ENCODE results near the gene ZNF784.
A peak's percentile ranks its signal among the peaks of the same experiment; 100 is the strongest.

Gene ZNF784

GRCh38 chr19:55646889-55647731 is 22.7 kb upstream of the ZNF784 start:
- no peak for DNase-seq (ENCODE audit: extremely low read depth, low read depth)
- TF ChIP-seq CTCF (IDR thresholded peaks at IDR 0.05; ENCODE audit: low read depth, low read length) = no peak

GRCh38 chr19:55645512-55645881 is 21.1 kb upstream of the ZNF784 start:
- no peak for TF ChIP-seq CTCF (IDR thresholded peaks at IDR 0.05; ENCODE audit: low read depth, low read length)
- no peak for DNase-seq (ENCODE audit: extremely low read depth, low read depth)

- TF ChIP-seq CTCF (IDR thresholded peaks at IDR 0.05; ENCODE audit: low read depth, low read length) = no peak
- DNase-seq (ENCODE audit: extremely low read depth, low read depth) = no peak
These were observed 20.6 kb upstream of the ZNF784 start for GRCh38 chr19:55644842-55645511.

GRCh38 chr19:55644191-55644833 is 19.9 kb upstream of the ZNF784 start:
- TF ChIP-seq CTCF (IDR thresholded peaks at IDR 0.05; ENCODE audit: low read depth, low read length) = no peak
- no peak for DNase-seq (ENCODE audit: extremely low read depth, low read depth)

- TF ChIP-seq CTCF (IDR thresholded peaks at IDR 0.05; ENCODE audit: low read depth, low read length) = no peak
- no peak for DNase-seq (ENCODE audit: extremely low read depth, low read depth)
These were observed 19.5 kb upstream of the ZNF784 start for GRCh38 chr19:55643887-55644176.

- peak; percentile 40 for DNase-seq (ENCODE audit: extremely low read depth, low read depth)
- no peak for TF ChIP-seq CTCF (IDR thresholded peaks at IDR 0.05; ENCODE audit: low read depth, low read length)
These were observed 18.9 kb upstream of the ZNF784 start, which contains the start of gene ZNF581 for GRCh38 chr19:55643003-55643886. Gene ZNF581, plus strand, starts transcription at chr19:55643649. Its CDS starts 923 bp downstream, at chr19:55644572.
